Effector memory CD4-positive, alpha-beta T cell (primary cell): ENCODE results near the gene ZNF774.

Experiments used
- DNase-seq, 3 donors: peaks; one replicate each; pipeline ENCODE4 v3.0.0-alpha.2; 2020
- H3K27ac ChIP-seq: 2 replicates; pipeline ENCODE4 v1.7.0; 2013; ENCODE audit warnings: mild to moderate bottlenecking, low read length, moderate library complexity; ENCODE audit not compliant: insufficient read depth, poor library complexity, severe bottlenecking
- H3K27me3 ChIP-seq: replicated peaks from 2 replicates; pipeline ENCODE4 v1.7.0; 2013; ENCODE audit warnings: mild to moderate bottlenecking, low read length; ENCODE audit not compliant: insufficient read depth, control insufficient read depth, poor library complexity, severe bottlenecking
- H3K36me3 ChIP-seq: 2 replicates; pipeline ENCODE4 v1.7.0; 2013; ENCODE audit warnings: mild to moderate bottlenecking, low read length, moderate library complexity; ENCODE audit not compliant: control insufficient read depth, insufficient read depth
- H3K4me1 ChIP-seq: 2 replicates; pipeline ENCODE4 v1.7.0; 2013; ENCODE audit warnings: low read length, mild to moderate bottlenecking; ENCODE audit not compliant: control insufficient read depth, insufficient read depth, poor library complexity, severe bottlenecking
- H3K4me3 ChIP-seq: 2 replicates; pipeline ENCODE4 v1.7.0; 2013; ENCODE audit warnings: low read length, low read depth, mild to moderate bottlenecking; ENCODE audit not compliant: insufficient read depth, poor library complexity, severe bottlenecking
- H3K9me3 ChIP-seq: 2 replicates; pipeline ENCODE4 v1.7.0; 2013; ENCODE audit warnings: mild to moderate bottlenecking, low read length, moderate library complexity; ENCODE audit not compliant: control insufficient read depth

The ZNF774 gene

GRCh38 chr15:90382320-90382719 lies 30.2 kb downstream of the ZNF774 start:
- no peaks in the 10 kb centered on the region for H3K36me3 ChIP-seq

GRCh38 chr15:90386221-90386620 lies 34.1 kb downstream of the ZNF774 start:
- no peaks in the 10 kb centered on the region for H3K27me3 ChIP-seq
- DNase-seq: no peak
- H3K9me3 ChIP-seq: no peaks in the 10 kb centered on the region
- H3K4me1 ChIP-seq: peaks cover 16% of the 10 kb centered on the region
- no peaks in the 10 kb centered on the region for H3K36me3 ChIP-seq
- no peak overlapping the region for H3K4me3 ChIP-seq
- H3K27ac ChIP-seq: no peak overlapping the region

More at GRCh38 chr15:90382320-90382719, 30.2 kb downstream of the ZNF774 start:
- Histone ChIP-seq H3K27me3 (no peaks in the 10 kb centered on the region), H3K27ac (no peak overlapping the region), H3K4me3 (no peak overlapping the region), H3K9me3 (peaks cover 5% of the 10 kb centered on the region), H3K4me1 (peaks cover 13% of the 10 kb centered on the region)
- DNase-seq: no peak

- no peaks in the 10 kb centered on the region for H3K9me3 ChIP-seq
- H3K27ac ChIP-seq: peak within 1 kb of the TSS; percentile 84
- no peaks in the 10 kb centered on the region for H3K27me3 ChIP-seq
- DNase-seq: peak; percentile 93 to 94 (median 94)
- peaks cover 16% of the 10 kb centered on the region for H3K4me1 ChIP-seq
- peaks cover 4% of the 10 kb centered on the region for H3K36me3 ChIP-seq
- peak within 1 kb of the TSS; percentile 88 for H3K4me3 ChIP-seq
These were observed 35.7 kb downstream of the ZNF774 start, which contains the start of gene IQGAP1 for GRCh38 chr15:90387534-90388461. IQGAP1 (plus strand) TSS chr15:90388242; CDS start chr15:90388342, 100 bp downstream.

- H3K27ac ChIP-seq: peak overlapping the region; percentile 84
- H3K27me3 ChIP-seq: no peaks in the 10 kb centered on the region
- peak overlapping the region; percentile 88 for H3K4me3 ChIP-seq
- no peaks in the 10 kb centered on the region for H3K9me3 ChIP-seq
- H3K36me3 ChIP-seq: peaks cover 4% of the 10 kb centered on the region
- H3K4me1 ChIP-seq: peaks cover 20% of the 10 kb centered on the region
- DNase-seq: peak; percentile 35 to 48 (median 35)
These were observed 36.6 kb downstream of the ZNF774 start for GRCh38 chr15:90388462-90389380.

GRCh38 chr15:90389513-90389912 lies 37.4 kb downstream of the ZNF774 start:
- H3K36me3 ChIP-seq: peaks cover 4% of the 10 kb centered on the region
- no peaks in the 10 kb centered on the region for H3K27me3 ChIP-seq
- H3K4me3 ChIP-seq: peak overlapping the region; percentile 88
- peaks cover 21% of the 10 kb centered on the region for H3K4me1 ChIP-seq
- DNase-seq: no peak
- no peak overlapping the region for H3K27ac ChIP-seq
- H3K9me3 ChIP-seq: no peaks in the 10 kb centered on the region

- Histone ChIP-seq H3K36me3 (peaks cover 4% of the 10 kb centered on the region), H3K27ac (no peak overlapping the region), H3K4me3 (no peak overlapping the region), H3K4me1 (peaks cover 21% of the 10 kb centered on the region), H3K9me3 (no peaks in the 10 kb centered on the region), H3K27me3 (no peaks in the 10 kb centered on the region)
- no peak for DNase-seq
These were observed 41.0 kb downstream of the ZNF774 start for GRCh38 chr15:90393040-90393439.

- Histone ChIP-seq H3K27me3 (no peaks in the 10 kb centered on the region), H3K27ac (no peak overlapping the region), H3K4me3 (no peak overlapping the region), H3K9me3 (no peaks in the 10 kb centered on the region), H3K36me3 (peaks cover 4% of the 10 kb centered on the region), H3K4me1 (peaks cover 19% of the 10 kb centered on the region)
- DNase-seq: no peak
These were observed 42.0 kb downstream of the ZNF774 start for GRCh38 chr15:90394074-90394473.

GRCh38 chr15:90394748-90395442 lies 42.8 kb downstream of the ZNF774 start:
- H3K9me3 ChIP-seq: no peaks in the 10 kb centered on the region
- no peak overlapping the region for H3K27ac ChIP-seq
- DNase-seq: no peak
- peaks cover 12% of the 10 kb centered on the region for H3K4me1 ChIP-seq
- H3K27me3 ChIP-seq: no peaks in the 10 kb centered on the region
- H3K4me3 ChIP-seq: no peak overlapping the region
- peaks cover 4% of the 10 kb centered on the region for H3K36me3 ChIP-seq

GRCh38 chr15:90396321-90396720 lies 44.2 kb downstream of the ZNF774 start:
- Histone ChIP-seq H3K36me3 (peaks cover 4% of the 10 kb centered on the region), H3K27ac (no peak overlapping the region), H3K4me1 (peaks cover 20% of the 10 kb centered on the region), H3K4me3 (no peak overlapping the region), H3K9me3 (no peaks in the 10 kb centered on the region), H3K27me3 (no peaks in the 10 kb centered on the region)
- no peak for DNase-seq
